Mesodermal cell (in vitro differentiated cells): ENCODE data around the gene HEBP1. TPM values are rescaled to one million over a fixed set of nuclear protein-coding genes. Genes with fewer than 3 reads are reported as not detected.

Source experiments
- H3K27ac ChIP-seq: 2 replicates; pipeline ENCODE4 v1.7.0; 2013; ENCODE audit warnings: mild to moderate bottlenecking, low read depth, low read length, moderate library complexity; ENCODE audit not compliant: severe bottlenecking
- H3K36me3 ChIP-seq: 2 replicates; pipeline ENCODE4 v1.7.1; 2013; ENCODE audit warnings: mild to moderate bottlenecking, low read length, moderate library complexity; ENCODE audit not compliant: control insufficient read depth, insufficient read depth
- H3K4me1 ChIP-seq: one replicate; pipeline ENCODE4 v1.7.1; 2013; ENCODE audit warnings: mild to moderate bottlenecking, low read length; ENCODE audit not compliant: insufficient read depth, control insufficient read depth, poor library complexity, severe bottlenecking
- H3K4me3 ChIP-seq: 2 replicates; pipeline ENCODE4 v1.7.0; 2013; ENCODE audit warnings: low read length, control low read depth, mild to moderate bottlenecking; ENCODE audit not compliant: insufficient read depth, poor library complexity, severe bottlenecking; ENCODE audit errors: extremely low read depth
- H3K9me3 ChIP-seq: 2 replicates; pipeline ENCODE4 v1.7.1; 2013; ENCODE audit warnings: mild to moderate bottlenecking, low read length, moderate library complexity; ENCODE audit not compliant: control insufficient read depth
- WGBS, 2 experiments: methylation state at CpG; one replicate each; pipeline ENCODE4 v1.1.5; 2013; ENCODE audit warnings: missing lambda C conversion rate in 2 of 2; ENCODE audit not compliant: insufficient coverage in 2 of 2; 5-methylcytosine and 5-hydroxymethylcytosine counted together
- polyA plus RNA-seq, 2 experiments: library from polyadenylated mRNA; stranded (reverse); fragments of 50-300 nt; gene quantifications; one replicate each; pipeline ENCODE4 v1.2.3, GENCODE V29; 2013

Gene HEBP1, protein sequence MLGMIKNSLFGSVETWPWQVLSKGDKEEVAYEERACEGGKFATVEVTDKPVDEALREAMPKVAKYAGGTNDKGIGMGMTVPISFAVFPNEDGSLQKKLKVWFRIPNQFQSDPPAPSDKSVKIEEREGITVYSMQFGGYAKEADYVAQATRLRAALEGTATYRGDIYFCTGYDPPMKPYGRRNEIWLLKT
- 50.3 TPM for polyA plus RNA-seq (2013, experiment 1 of 2)
- polyA plus RNA-seq (2013, experiment 2 of 2), result 45.4 TPM

DNA sequence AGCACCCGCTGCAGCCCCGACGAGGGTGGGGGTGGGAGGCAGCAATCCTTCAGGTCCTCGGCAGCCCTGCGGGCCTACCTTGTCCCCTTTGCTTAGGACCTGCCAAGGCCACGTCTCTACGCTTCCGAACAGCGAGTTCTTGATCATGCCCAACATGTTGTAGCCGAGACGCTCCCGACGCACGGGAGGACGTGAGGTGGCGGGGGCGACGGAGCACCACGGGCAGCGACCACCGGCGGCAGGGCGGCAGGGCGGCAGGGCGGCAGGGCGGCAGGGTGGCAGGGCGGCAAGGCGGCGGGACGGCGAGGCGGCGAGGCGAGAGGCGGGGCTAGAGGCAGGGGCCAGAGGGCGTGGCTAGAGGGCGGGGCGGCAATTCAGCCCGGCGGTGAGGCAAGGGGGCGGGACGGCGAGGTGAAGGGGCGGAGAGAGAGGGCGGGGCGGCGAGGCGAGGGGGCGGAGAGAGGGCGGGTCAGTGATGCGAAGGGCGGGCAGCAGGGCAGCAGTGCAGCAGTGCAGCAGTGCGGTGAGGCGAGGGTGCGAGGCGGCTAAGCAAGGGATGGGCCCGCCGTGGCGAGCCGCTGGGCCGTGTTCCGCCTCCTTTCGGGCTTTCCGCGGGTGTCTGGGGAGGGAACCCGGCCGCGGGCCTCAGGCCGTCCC is at the start of gene HEBP1:
HEBP1 (minus strand) TSS at position 307 of the 657 bp plus-strand sequence; CDS start at position 156, 151 bp downstream.
- peaks cover 3% of the 10 kb centered on the region for H3K4me1 ChIP-seq
- WGBS, 2 experiments, result 0 to 1% methylated on average over 35 to 57 of the region's 69 CpGs
- H3K36me3 ChIP-seq, result no peaks in the 10 kb centered on the region
- H3K27ac ChIP-seq, result peak within 1 kb of the TSS; percentile 63
- no peaks in the 10 kb centered on the region for H3K9me3 ChIP-seq
- peak within 1 kb of the TSS; percentile 72 for H3K4me3 ChIP-seq

DNA sequence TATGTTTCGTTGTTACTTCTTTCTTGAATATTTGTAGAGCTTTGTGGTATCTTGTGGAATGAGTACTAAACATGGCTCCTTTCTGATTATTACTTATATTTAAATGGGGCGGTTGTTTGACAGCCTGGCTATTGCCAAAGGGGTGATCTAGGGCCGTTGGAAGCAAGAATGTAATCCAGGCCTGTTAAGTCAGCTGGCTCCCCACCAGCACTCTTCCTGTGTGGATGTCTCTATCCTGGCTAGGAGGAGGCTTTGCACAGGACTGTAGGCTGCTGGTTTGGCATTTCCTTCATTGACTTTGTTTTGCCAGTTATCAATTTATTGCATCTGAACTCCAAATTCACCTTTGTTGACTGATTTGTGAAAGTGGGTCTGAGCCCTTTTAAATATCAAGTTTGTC is 49.8 kb upstream of the HEBP1 start:
- peaks cover 9% of the 10 kb centered on the region for H3K9me3 ChIP-seq
- WGBS, 2 experiments, result 73 to 100% methylated on average over 1 to 2 of the region's 3 CpGs
- H3K4me1 ChIP-seq, result peaks cover 3% of the 10 kb centered on the region
- no peaks in the 10 kb centered on the region for H3K36me3 ChIP-seq
- H3K27ac ChIP-seq, result no peak overlapping the region
- H3K4me3 ChIP-seq, result no peak overlapping the region

DNA sequence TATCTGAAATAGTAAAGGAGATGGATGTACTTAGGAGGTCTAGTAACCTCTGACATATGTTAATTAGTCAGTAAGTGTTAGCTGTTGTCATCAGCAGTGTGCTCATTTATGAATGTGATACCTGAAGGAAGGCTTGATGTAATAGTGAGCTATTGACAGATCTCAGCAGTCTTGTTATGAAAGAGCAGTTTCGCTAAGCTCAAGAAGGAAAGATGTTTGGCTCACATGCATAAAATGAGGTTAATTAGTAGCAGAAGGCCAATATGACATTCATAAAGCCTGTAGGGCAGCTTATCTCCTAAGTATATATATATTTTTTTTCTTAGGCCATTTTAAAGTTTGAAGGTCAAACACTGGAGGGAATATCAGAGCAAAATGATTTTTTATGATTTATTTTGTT is 46.9 kb upstream of the HEBP1 start:
- Histone ChIP-seq H3K9me3 (no peaks in the 10 kb centered on the region), H3K27ac (no peak overlapping the region), H3K36me3 (no peaks in the 10 kb centered on the region), H3K4me1 (peaks cover 3% of the 10 kb centered on the region), H3K4me3 (no peak overlapping the region)
- 100% methylated on average over 1 of the region's 1 CpG; no CpG with 5 or more reads in 1 of the 2 experiments for WGBS, 2 experiments

DNA sequence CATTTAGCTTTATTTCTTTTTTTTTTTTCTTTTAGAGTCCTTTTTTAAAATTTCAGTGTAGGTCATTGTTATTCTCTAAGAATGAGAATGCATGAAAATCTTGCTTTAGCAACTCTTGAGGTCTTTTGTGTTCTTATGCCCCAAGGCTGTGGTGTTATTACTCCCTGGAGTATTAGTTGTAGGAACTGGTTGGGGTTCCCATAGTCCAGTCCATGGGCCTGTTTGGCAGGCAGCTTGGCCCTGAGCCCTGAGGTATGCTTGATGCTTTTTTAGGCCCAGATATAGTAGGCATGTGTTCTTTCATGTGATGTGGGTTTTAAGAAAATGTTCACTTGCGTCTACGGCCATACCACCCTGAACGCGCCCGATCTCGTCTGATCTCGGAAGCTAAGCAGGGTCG is 45.8 kb upstream of the HEBP1 start:
- H3K4me3 ChIP-seq, result no peak overlapping the region
- 94 to 98% methylated on average over 2 to 7 of the region's 8 CpGs for WGBS, 2 experiments
- H3K36me3 ChIP-seq, result no peaks in the 10 kb centered on the region
- no peaks in the 10 kb centered on the region for H3K9me3 ChIP-seq
- no peak overlapping the region for H3K27ac ChIP-seq
- H3K4me1 ChIP-seq, result peaks cover 3% of the 10 kb centered on the region

DNA sequence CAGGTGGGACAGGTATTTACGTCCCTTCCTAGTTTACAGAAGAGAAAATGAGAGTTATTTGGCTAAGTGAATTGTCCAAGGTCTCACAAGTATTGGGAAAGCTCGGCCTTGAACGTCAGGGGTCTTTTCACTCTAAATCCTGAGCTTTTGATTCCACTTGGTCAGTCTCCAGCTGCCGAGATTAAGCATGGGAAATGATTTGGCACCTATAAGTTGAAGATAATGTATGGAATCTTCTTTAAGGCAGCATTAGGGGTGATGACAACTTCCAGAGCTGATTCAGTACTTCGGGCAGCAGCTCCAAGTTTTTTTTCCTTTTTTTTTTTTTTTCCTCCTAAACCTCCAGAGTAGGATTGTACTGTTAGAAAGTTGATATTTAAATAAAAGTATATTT is 44.8 kb upstream of the HEBP1 start:
- H3K4me3 ChIP-seq, result peak overlapping the region; percentile 76
- 7 to 8% methylated on average over 3 of the region's 5 CpGs for WGBS, 2 experiments
- H3K4me1 ChIP-seq, result peaks cover 3% of the 10 kb centered on the region
- H3K9me3 ChIP-seq, result no peaks in the 10 kb centered on the region
- H3K36me3 ChIP-seq, result no peaks in the 10 kb centered on the region
- H3K27ac ChIP-seq, result no peak overlapping the region

DNA sequence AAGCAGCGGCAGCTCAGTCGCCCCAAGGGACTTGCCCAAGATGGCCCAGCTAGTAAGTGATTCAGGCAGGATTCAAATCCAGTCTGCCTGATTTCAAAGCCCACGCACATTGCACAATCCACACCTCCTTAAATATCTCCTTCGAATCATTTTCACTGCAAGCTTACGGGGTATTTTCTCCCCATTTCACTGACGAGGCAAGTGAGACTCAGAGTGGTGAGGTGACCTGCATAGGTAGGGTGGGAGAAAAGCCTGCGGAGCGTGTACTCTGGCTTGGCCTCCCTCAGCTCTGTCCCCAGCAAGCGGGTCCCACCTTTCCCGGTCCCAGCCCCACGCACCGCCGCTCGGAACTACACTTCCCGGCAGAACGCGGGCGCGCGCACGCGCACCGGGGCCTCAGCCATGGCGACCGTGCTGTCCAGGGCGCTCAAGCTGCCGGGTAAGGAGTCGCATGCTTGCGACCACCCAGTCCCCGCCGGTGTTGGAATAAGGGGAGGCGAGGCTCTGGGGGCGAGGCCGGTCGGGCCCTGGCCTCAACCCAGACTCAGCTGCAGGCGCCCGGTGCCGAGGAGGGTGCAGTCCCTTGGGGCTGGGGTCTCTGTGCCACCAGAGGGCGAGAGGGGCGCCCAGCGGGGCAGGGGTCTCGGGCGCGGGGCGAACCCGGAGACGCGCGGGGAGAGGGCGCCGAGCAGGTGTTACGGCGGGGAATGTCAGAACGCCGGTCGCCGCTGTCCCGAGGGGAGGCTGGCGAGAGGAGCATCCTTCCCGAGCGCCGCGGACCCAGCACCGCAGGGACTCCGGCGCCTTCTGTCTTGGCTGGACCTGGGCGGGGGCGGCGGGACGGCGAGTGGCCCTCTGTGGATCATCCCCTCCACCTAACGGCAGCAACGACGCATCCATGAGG is 44.2 kb upstream of the HEBP1 start, which contains the start of gene FAM234B:
FAM234B (plus strand) TSS at position 380 of the 904 bp plus-strand sequence; CDS start at position 403, 23 bp downstream.
- Histone ChIP-seq H3K27ac (no peak within 1 kb of the TSS), H3K4me1 (peaks cover 3% of the 10 kb centered on the region), H3K4me3 (peak within 1 kb of the TSS; percentile 76), H3K36me3 (no peaks in the 10 kb centered on the region), H3K9me3 (no peaks in the 10 kb centered on the region)
- 3 to 4% methylated on average over 56 to 59 of the region's 74 CpGs for WGBS, 2 experiments

DNA sequence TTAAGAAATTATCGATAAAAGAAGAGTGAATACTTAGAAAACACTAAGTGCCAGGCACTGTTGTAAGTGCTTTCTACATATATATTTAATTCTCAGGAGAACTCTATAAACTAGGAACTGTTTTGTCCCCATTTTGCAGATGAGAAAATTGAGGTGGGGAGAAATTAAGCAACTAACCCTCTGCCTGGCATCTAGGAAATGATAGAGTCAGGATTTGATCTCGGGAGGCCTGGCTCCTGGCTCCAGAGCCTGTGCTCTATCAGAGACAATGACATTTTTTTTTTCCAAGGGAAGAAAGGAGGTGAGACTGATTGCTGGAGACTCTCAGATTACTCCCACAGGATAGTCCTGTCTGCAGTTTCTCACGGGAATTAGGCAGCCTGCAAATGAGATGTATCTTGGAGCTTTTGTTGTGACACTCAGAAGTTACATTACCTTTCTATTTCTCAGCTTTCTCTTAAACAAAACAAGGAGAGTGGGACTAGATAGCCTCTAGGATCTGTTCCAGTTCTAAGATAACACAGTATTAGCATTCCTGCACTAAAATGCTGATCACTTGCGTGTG is 42.7 kb upstream of the HEBP1 start:
- Histone ChIP-seq H3K36me3 (no peaks in the 10 kb centered on the region), H3K27ac (no peak overlapping the region), H3K4me3 (no peak overlapping the region), H3K9me3 (no peaks in the 10 kb centered on the region), H3K4me1 (peaks cover 3% of the 10 kb centered on the region)
- 75 to 83% methylated on average over 1 to 2 of the region's 4 CpGs for WGBS, 2 experiments

DNA sequence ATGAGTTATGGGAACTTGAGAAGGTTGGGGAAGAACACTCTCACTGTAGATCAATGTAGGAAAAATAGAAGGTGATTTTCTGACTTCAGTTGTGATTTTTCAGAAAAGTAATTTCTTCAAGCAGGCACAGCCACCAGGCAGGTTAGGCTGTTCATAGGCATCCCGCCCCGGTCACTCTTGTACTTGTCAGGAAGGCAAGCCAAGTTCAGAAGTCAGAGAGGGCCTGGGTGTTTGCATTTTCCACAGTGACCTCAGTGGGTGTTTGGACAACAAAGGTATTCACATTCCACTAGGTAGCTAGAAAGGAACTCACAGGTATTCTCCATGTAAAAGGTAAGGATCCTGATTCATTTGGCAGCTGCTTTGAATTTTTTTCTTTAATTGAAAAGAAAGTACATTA is 41.2 kb upstream of the HEBP1 start:
- WGBS, 2 experiments, result 100% methylated on average over 2 of the region's 2 CpGs
- no peak overlapping the region for H3K27ac ChIP-seq

DNA sequence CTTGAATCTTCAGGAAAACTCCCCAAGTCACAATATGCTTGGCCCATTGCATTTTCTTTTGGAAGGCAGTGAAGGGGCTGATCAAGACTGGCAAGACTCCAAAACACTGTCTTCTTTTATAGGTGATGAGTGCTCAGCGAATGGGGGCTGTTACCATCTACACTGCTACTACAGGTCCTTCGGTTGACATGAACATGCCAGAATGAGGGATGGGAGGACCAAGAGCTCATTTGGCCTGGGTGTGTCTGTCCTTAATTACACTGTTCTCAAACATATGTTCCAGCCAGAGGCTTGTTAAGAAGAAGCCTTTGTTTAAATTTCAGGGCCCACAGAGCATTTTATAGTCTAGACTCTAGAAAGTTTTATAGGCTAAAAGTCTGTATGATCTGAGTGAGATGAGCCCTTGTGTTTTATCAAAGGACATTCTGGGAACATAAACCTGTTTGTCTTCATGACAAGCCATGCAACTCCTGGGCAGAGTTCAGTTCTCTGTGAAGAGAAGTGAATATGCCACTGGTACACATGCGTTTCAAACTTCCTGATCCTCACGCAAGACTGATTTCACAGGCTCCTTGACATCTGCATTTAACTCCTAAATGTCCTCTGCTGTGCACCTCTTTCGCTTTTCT is 39.4 kb upstream of the HEBP1 start:
- no peaks in the 10 kb centered on the region for H3K36me3 ChIP-seq
- 85 to 94% methylated on average over 3 to 4 of the region's 5 CpGs for WGBS, 2 experiments
- no peaks in the 10 kb centered on the region for H3K4me1 ChIP-seq
- no peak overlapping the region for H3K4me3 ChIP-seq
- H3K27ac ChIP-seq, result no peak overlapping the region
- H3K9me3 ChIP-seq, result no peaks in the 10 kb centered on the region

More for the DNA sequence above, 41.2 kb upstream of the HEBP1 start:
- no peaks in the 10 kb centered on the region for H3K9me3 ChIP-seq
- H3K4me1 ChIP-seq, result peaks cover 3% of the 10 kb centered on the region
- no peaks in the 10 kb centered on the region for H3K36me3 ChIP-seq
- no peak overlapping the region for H3K4me3 ChIP-seq
